Esophagus (tissue), 2 donors: ENCODE measurements around the gene PDPN. TPM values are rescaled to one million over a fixed set of nuclear protein-coding genes. Genes with fewer than 3 reads are reported as not detected.

ENCODE experiments used
- H3K27ac ChIP-seq, 2 donors: one replicate each; pipeline ENCODE4 v1.5.1; 2013; ENCODE audit warnings: low read depth in 2 of 2, mild to moderate bottlenecking in 2 of 2, inconsistent platforms in 1 of 2, low read length in 1 of 2, moderate library complexity in 1 of 2
- H3K27me3 ChIP-seq, 2 donors: one replicate each; pipeline ENCODE4 v1.6.1; 2013; ENCODE audit warnings: low read length in 2 of 2, control low read depth in 1 of 2, mild to moderate bottlenecking in 1 of 2; ENCODE audit not compliant: insufficient read depth in 2 of 2, control insufficient read depth in 1 of 2
- H3K36me3 ChIP-seq, 2 donors: one replicate each; pipeline ENCODE4 v1.6.1; 2013; ENCODE audit warnings: low read length in 1 of 2; ENCODE audit not compliant: control insufficient read depth in 2 of 2, insufficient read depth in 2 of 2
- H3K4me1 ChIP-seq, 2 donors: one replicate each; pipeline ENCODE4 v1.6.1; 2013; ENCODE audit warnings: low read length in 1 of 2; ENCODE audit not compliant: control insufficient read depth in 2 of 2, insufficient read depth in 2 of 2
- H3K4me3 ChIP-seq, 2 donors: one replicate each; pipeline ENCODE4 v1.5.1; 2013; ENCODE audit warnings: low read length in 2 of 2, mild to moderate bottlenecking in 2 of 2, low read depth in 1 of 2, moderate library complexity in 1 of 2
- H3K9me3 ChIP-seq, 2 donors: one replicate each; pipeline ENCODE4 v1.6.1; 2013; ENCODE audit warnings: mild to moderate bottlenecking in 2 of 2, low read depth in 1 of 2, low read length in 1 of 2, moderate library complexity in 1 of 2; ENCODE audit not compliant: control insufficient read depth in 2 of 2, insufficient read depth in 1 of 2
- WGBS, 2 donors: extraction: QIAGEN DNeasy Blood & Tissue Kit; methylation state at CpG; one replicate each; pipeline ENCODE4 v1.1.7; 2013; 5-methylcytosine and 5-hydroxymethylcytosine counted together
- polyA plus RNA-seq, 2 donors: library from polyadenylated mRNA; stranded (reverse); fragments of 200-250 nt; gene quantifications; one replicate each; pipeline ENCODE4 v1.2.3, GENCODE V29; 2013
- donor health status: healthy with polysubstance abuse.
- donor health status: Bipolar disorder and iron deficiency.

The PDPN gene
- polyA plus RNA-seq, 2 donors = 2.4 to 11.9 TPM

DNA sequence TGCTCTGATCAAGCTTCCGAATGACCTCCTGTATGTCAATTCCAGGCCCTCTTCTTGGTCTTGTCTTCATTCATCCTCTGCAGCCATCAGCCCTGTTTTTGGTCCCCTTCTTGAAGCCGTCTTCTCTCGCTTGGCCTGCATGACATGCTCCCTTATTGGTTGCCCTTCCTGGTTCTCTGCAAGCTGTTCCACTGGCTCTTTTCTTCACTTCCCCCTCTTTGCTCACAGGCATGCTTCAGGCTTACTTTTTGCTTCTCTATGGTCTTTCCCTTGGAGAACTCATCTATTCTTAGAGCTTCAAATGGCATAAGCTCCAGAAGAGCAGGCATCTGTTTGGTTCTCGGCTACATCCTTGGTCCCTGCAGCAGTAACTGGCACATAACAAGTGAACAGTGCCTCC, 38.8 kb downstream of the PDPN start:
- WGBS, 2 donors = 88 to 92% methylated on average over 4 of the region's 4 CpGs
- Histone ChIP-seq H3K27ac (no peak overlapping the region), H3K4me3 (no peak overlapping the region), H3K4me1 (peaks cover 2 to 5% of the 10 kb centered on the region in 2 donors), H3K9me3 (no peaks in the 10 kb centered on the region), H3K36me3 (no peaks in the 10 kb centered on the region), H3K27me3 (no peaks in the 10 kb centered on the region)

DNA sequence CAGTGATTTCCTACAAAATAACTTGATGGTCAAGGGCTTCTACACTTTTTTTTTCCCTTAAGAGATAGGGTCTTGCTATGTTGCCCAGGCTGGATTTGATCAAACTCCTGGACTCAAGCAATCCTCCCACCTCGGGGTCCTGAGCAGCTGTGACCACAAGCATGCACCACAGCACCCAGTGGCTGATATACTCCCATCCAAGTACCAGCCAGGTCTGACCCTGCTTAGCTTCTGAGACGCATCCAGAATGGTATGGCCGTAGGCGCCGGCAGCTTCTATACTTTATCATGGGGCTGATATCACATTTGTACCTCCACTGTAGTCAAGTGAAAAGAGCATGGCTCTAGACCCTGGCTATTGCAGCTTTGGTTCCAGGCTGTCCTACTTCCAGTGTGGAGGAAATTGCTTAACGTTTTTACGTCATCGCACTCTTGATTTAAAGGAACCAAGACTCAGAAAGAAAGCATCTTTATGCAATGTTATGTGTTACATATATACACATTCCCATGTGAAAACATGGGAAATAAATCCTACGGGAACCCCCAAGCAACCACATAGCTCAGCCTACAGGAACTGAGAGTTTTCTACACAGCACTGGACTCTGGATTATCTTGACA, 39.5 kb downstream of the PDPN start:
- WGBS, 2 donors = 82 to 87% methylated on average over 9 of the region's 9 CpGs
- Histone ChIP-seq H3K4me3 (no peak overlapping the region), H3K27me3 (no peaks in the 10 kb centered on the region), H3K36me3 (no peaks in the 10 kb centered on the region), H3K4me1 (peaks cover 2% of the 10 kb centered on the region in 2 donors), H3K27ac (no peak overlapping the region), H3K9me3 (no peaks in the 10 kb centered on the region)

GRCh38 chr1:13624526-13624925, 40.9 kb downstream of the PDPN start:
- Histone ChIP-seq H3K4me3 (no peak overlapping the region), H3K27ac (no peak overlapping the region), H3K36me3 (no peaks in the 10 kb centered on the region), H3K4me1 (peaks cover 0 to 5% of the 10 kb centered on the region in 2 donors), H3K27me3 (peaks cover 0 to 3% of the 10 kb centered on the region in 2 donors), H3K9me3 (peaks cover 0 to 4% of the 10 kb centered on the region in 2 donors)
- WGBS, 2 donors = 91 to 93% methylated on average over 6 of the region's 6 CpGs

- H3K27me3 ChIP-seq = peaks cover 0 to 3% of the 10 kb centered on the region in 2 donors
- no peaks in the 10 kb centered on the region for H3K36me3 ChIP-seq
- no peak overlapping the region for H3K4me3 ChIP-seq
- peaks cover 0 to 3% of the 10 kb centered on the region in 2 donors for H3K4me1 ChIP-seq
- no peak overlapping the region for H3K27ac ChIP-seq
- H3K9me3 ChIP-seq = peaks cover 0 to 4% of the 10 kb centered on the region in 2 donors
These were observed 43.5 kb downstream of the PDPN start for GRCh38 chr1:13627127-13627526.

DNA sequence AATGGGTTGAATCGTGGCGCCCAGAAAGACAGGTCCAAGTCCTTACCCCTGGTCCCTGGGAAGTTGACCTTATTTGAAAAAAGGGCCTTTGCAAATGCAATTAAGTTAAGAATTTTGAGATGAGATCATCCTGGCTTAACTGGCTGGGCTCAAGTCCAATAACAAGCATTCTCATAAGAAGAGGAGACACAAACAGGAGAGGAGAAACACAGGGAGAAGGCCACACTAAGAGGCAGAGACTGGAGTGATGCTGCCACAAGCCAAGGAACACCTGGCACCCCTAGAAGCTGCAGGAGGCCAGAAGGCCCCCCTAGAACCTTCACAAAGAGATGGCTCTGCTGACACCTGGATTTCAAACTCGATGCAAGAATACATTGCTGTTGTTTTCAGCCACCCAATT, 44.6 kb downstream of the PDPN start:
- peaks cover 0 to 4% of the 10 kb centered on the region in 2 donors for H3K9me3 ChIP-seq
- H3K4me3 ChIP-seq = no peak overlapping the region
- no peak overlapping the region for H3K27ac ChIP-seq
- H3K27me3 ChIP-seq = peaks cover 0 to 3% of the 10 kb centered on the region in 2 donors
- H3K36me3 ChIP-seq = no peaks in the 10 kb centered on the region
- 72 to 79% methylated on average over 3 of the region's 3 CpGs for WGBS, 2 donors
- peaks cover 0 to 3% of the 10 kb centered on the region in 2 donors for H3K4me1 ChIP-seq

GRCh38 chr1:13628711-13629110, 45.1 kb downstream of the PDPN start:
- Histone ChIP-seq H3K4me1 (peaks cover 0 to 3% of the 10 kb centered on the region in 2 donors), H3K27ac (no peak overlapping the region), H3K27me3 (peaks cover 0 to 3% of the 10 kb centered on the region in 2 donors), H3K9me3 (peaks cover 2 to 4% of the 10 kb centered on the region in 2 donors), H3K4me3 (no peak overlapping the region), H3K36me3 (no peaks in the 10 kb centered on the region)
- 83 to 88% methylated on average over 5 of the region's 5 CpGs for WGBS, 2 donors

DNA sequence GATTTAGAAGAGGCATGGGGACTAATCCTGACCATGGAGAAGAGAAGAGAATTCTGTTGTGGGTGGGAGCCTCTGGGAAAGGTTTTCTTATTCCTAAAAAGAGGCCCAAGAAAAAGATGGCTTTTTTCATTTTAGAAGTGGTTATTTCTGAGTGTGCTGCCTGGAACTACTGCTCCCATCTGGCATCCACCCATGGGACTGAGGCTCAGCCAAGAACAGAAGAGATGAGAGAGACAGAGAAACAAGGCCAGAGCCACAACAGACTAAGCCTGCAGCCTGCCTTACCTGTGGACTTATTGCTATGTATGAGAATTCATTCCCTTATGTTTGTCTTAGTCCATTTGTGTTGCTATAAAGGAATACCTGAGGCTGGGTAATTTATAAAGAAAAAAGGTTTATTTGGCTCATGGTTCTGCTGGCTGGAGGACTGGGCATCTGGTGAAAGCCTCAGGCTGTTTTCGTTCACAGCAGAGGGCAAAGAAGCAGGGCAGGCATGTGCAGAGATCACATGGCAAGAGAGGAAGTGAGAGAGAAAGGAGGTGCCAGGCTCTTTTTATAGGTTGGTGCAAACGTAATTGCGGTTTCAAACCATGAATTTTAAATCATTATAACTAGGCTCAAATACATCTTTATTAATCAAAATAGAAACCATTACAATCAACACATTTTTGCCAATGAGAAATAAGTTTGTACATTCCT, 58.8 kb downstream of the PDPN start:
- WGBS, 2 donors = 44 to 50% methylated on average over 3 of the region's 3 CpGs

DNA sequence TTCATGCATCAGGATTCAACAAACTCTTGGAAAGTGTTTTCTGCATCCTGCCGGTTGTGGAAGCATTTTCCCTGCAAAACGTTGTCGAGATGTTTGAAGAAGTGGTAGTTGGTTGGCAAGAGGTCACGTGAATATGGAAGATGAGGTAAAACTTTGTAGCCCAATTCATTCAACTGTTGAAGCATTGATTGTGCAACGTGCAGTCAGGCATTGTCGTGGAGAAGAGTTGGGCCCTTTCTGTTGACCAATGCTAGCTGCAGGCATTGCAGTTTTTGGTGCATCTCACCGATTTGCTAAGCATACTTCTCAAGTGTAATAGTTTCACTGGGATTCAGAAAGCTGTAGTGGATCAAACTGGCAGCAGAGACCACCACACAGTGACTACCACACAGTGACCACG, 59.4 kb downstream of the PDPN start:
- Histone ChIP-seq H3K27ac (no peak overlapping the region), H3K9me3 (peaks cover 2 to 3% of the 10 kb centered on the region in 2 donors), H3K4me1 (no peaks in the 10 kb centered on the region), H3K27me3 (no peaks in the 10 kb centered on the region), H3K36me3 (no peaks in the 10 kb centered on the region), H3K4me3 (no peak overlapping the region)
- 76 to 83% methylated on average over 8 of the region's 8 CpGs for WGBS, 2 donors

More for the DNA sequence above, 58.8 kb downstream of the PDPN start:
- Histone ChIP-seq H3K4me1 (no peaks in the 10 kb centered on the region), H3K27ac (no peak overlapping the region), H3K27me3 (no peaks in the 10 kb centered on the region), H3K4me3 (no peak overlapping the region), H3K36me3 (no peaks in the 10 kb centered on the region), H3K9me3 (peaks cover 2 to 3% of the 10 kb centered on the region in 2 donors)

DNA sequence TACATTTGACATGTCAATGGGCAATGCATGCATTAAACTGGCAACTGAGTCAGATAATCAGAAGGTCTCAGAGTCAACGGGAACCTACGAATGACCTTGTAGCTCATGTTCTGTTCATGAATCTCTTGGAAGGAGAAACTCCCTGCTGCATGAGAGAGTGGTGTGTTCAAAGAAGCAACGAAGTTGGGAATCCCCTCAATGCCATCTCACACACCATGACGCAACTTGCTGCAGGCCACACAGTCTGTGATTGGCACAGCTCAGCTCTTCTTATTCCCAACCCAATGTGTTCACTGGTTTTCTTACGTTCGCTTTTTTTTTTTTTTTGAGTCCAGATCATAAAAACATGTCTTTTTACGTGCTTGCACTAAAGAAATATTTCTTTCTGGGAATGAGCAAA, 62.9 kb downstream of the PDPN start:
- 56 to 70% methylated on average over 7 of the region's 7 CpGs for WGBS, 2 donors
- Histone ChIP-seq H3K27ac (no peak overlapping the region), H3K4me3 (no peak overlapping the region), H3K27me3 (no peaks in the 10 kb centered on the region), H3K9me3 (no peaks in the 10 kb centered on the region), H3K36me3 (no peaks in the 10 kb centered on the region), H3K4me1 (no peaks in the 10 kb centered on the region)

DNA sequence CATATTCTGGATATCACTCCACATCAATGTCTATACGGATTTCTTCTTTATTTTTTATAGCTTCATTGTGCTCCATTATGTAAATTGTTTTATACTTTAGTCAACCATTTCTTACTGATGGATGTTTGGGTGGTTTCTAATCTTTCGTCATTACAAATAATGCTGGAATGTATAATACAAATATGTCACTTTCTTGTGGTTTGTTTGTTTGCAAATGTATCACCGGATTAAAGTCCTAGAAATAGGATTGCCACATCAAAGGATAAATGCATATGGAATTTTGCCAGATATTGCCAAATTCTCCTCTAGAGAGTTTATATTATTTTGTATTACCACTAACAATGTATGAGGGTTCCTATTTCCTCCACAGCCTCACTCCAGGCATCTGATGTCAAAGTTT, 67.6 kb downstream of the PDPN start:
- Histone ChIP-seq H3K36me3 (no peaks in the 10 kb centered on the region), H3K4me3 (no peak overlapping the region), H3K27me3 (no peaks in the 10 kb centered on the region), H3K27ac (no peak overlapping the region), H3K4me1 (no peaks in the 10 kb centered on the region), H3K9me3 (no peaks in the 10 kb centered on the region)
- WGBS, 2 donors = 30 to 37% methylated on average over 3 of the region's 3 CpGs
